K562 (cell line): Measurements from ENCODE around the gene SETMAR. TPM values are rescaled to one million over a fixed set of nuclear protein-coding genes. Genes with fewer than 3 reads are reported as not detected.

Experiments used
- CEBPB ChIP-seq: fragments of 450-650 bp; IDR thresholded peaks from 2 replicates; pipeline ENCODE4 v1.6.1; 2016; ENCODE audit warnings: missing genetic modification characterization, missing compliant biosample characterization
- CREB3L1 ChIP-seq: fragments of 450-650 bp; IDR thresholded peaks from 2 replicates; pipeline ENCODE4 v1.6.1; 2014; ENCODE audit warnings: low read depth, mild to moderate bottlenecking, moderate library complexity, borderline replicate concordance
- CUX1 ChIP-seq: fragments of 200-800 bp; sonication (Bioruptor generic); IDR thresholded peaks from 2 replicates; pipeline ENCODE4 v1.6.1; 2016; ENCODE audit warnings: missing genetic modification characterization, missing compliant biosample characterization
- ELF1 ChIP-seq: fragments of 200-800 bp; sonication (Bioruptor generic); IDR thresholded peaks from 2 replicates; pipeline ENCODE4 v1.6.1; 2016; ENCODE audit warnings: missing genetic modification characterization, missing compliant biosample characterization
- FOS ChIP-seq: IDR thresholded peaks from 3 replicates; pipeline ENCODE4 v1.6.1; 2011; ENCODE audit not compliant: insufficient read length; ENCODE audit errors: extremely low read depth
- KDM4B ChIP-seq, 2 experiments: fragments of 450-650 bp in 1 of 2; sonication (generic) in 1 of 2; IDR thresholded peaks; 2 replicates each; pipeline ENCODE4 v1.6.1; 2016 to 2017; ENCODE audit warnings: borderline replicate concordance in 2 of 2, antibody characterized with exemption in 1 of 2, low read depth in 1 of 2, mild to moderate bottlenecking in 1 of 2
- MCM2 ChIP-seq: fragments of 450-650 bp; IDR thresholded peaks from 2 replicates; pipeline ENCODE4 v1.6.1; 2017; ENCODE audit warnings: low read depth, mild to moderate bottlenecking
- NFXL1 ChIP-seq: fragments of 450-650 bp; formaldehyde crosslinking; IDR thresholded peaks from 2 replicates; pipeline ENCODE4 v1.4.0; 2021; ENCODE audit warnings: mild to moderate bottlenecking
- RBM22 ChIP-seq: fragments of 200-400 bp; formaldehyde crosslinking; IDR thresholded peaks from 2 replicates; pipeline ENCODE4 v1.6.1; 2018; ENCODE audit warnings: low read length, low read depth; ENCODE audit not compliant: poor library complexity, severe bottlenecking
- TCF15 ChIP-seq: fragments of 250-450 bp; sonication (Bioruptor Pico); IDR thresholded peaks from 2 replicates; pipeline ENCODE4 v1.8.0; 2022; ENCODE audit warnings: moderate library complexity, mild to moderate bottlenecking, inconsistent platforms
- VEZF1 ChIP-seq: fragments of 200-800 bp; sonication (Bioruptor generic); IDR thresholded peaks from 2 replicates; pipeline ENCODE4 v1.6.1; 2017; ENCODE audit warnings: missing genetic modification characterization, missing compliant biosample characterization
- ZFP36 ChIP-seq: fragments of 150-350 bp; IDR thresholded peaks from 2 replicates; pipeline ENCODE4 v1.6.1; 2018; ENCODE audit warnings: low read length, low read depth; ENCODE audit not compliant: partially characterized antibody
- ZHX1 ChIP-seq: fragments of 150-350 bp; conservative IDR thresholded peaks from 2 replicates; pipeline ENCODE4 v1.6.1; 2014; ENCODE audit warnings: low read length
- ZNF143 ChIP-seq: sonication (generic); formaldehyde crosslinking; IDR thresholded peaks from 2 replicates; pipeline ENCODE4 v1.9.0; 2022; ENCODE audit warnings: mild to moderate bottlenecking, missing genetic modification reagents
- ZNF511 ChIP-seq: sonication (generic); formaldehyde crosslinking; IDR thresholded peaks from 2 replicates; pipeline ENCODE4 v1.8.0; 2022; ENCODE audit warnings: mild to moderate bottlenecking, missing genetic modification reagents
- polyA plus RNA-seq, 8 experiments: library from polyadenylated mRNA; depleted of rRNA in 4 of 8; stranded (reverse) in 5 of 8; unstranded in 3 of 8; fragments of >200 nt; fragmentation: Nextera tagmentation in 2 of 8; fragmentation: Illumina TruSeq in 1 of 8; extraction: Ambion mirVana in 2 of 8; extraction: Trizol in 1 of 8; gene quantifications; 2 replicates each; pipeline versions ENCODE4 v1.2.1 to v1.2.3, GENCODE V29; 2011 to 2014; ENCODE audit warnings: inconsistent platforms in 1 of 8, missing spikeins in 1 of 8
- total RNA-seq, 7 experiments: library from RNA; depleted of rRNA in 6 of 7; stranded (reverse); fragments of >200 nt in 6 of 7; fragmentation: Illumina TruSeq in 2 of 7; extraction: Trizol in 2 of 7; gene quantifications; 2 replicates each; pipeline versions ENCODE4 v1.2.1 to v1.2.3, GENCODE V29; 2011 to 2021; ENCODE audit warnings: low replicate concordance in 1 of 7

Gene SETMAR
- total and polyA plus RNA-seq, 9 of the 15 experiments (the other 6 are each of a cell fraction or from before 2014, with no cell fraction given): 5.5 to 25.1 (median 18.2) TPM

- TF ChIP-seq KDM4B (IDR thresholded peaks at IDR 0.05; ENCODE audit: borderline replicate concordance in 2 of 2, low read depth in 1 of 2) (no peak), MCM2 (no peak), CEBPB (no peak), CUX1 (peak; percentile 84; the same call in 1 of the 2 replicates), RBM22 (no peak), TCF15 (CRISPR knock-in tag) (no peak), ZFP36 (no peak), NFXL1 (CRISPR knock-in tag) (no peak), ZNF511 (CRISPR knock-in tag) (no peak), FOS (no peak), ZNF143 (CRISPR knock-in tag) (no peak), VEZF1 (CRISPR knock-in tag) (no peak), ELF1 (0 out of 2 replicates have a peak, but pooled peaks have one; percentile 56), CREB3L1 (no peak; the same call in 1 of the 2 replicates), ZHX1 (no peak)
Observed at GRCh38 chr3:4351164-4351855, 48.1 kb downstream of the SETMAR start (continued).
